ENCODE data around the gene ILKAP.

DNA sequence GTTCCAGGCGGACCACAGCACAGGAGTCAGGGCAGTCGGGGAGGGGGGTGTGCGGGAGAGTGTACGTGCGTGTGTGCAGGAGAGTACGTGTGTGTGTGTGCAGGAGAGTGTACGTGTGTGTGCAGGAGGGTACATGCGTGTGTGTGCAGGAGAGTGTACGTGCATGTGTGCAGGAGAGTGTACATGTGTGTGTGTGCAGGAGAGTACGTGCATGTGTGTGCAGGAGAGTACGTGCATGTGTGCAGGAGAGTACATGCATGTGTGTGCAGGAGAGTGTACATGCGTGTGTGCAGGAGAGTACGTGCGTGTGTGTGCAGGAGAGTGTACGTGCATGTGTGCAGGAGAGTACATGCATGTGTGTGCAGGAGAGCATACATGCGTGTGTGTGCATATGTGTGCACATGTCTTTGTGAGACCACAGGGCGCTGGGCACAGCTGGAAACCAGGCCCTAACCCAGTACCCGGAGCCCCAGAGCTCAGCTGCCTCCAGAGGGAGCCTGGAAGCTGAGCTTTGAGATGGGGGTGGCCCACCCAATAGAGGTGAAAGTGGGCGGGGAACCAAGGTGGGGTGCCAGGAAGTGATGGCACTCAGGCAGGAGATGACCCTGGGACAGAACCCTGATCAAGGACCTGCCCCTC is 78.9 kb downstream of the ILKAP start:
- TF ChIP-seq, protein P1, sequence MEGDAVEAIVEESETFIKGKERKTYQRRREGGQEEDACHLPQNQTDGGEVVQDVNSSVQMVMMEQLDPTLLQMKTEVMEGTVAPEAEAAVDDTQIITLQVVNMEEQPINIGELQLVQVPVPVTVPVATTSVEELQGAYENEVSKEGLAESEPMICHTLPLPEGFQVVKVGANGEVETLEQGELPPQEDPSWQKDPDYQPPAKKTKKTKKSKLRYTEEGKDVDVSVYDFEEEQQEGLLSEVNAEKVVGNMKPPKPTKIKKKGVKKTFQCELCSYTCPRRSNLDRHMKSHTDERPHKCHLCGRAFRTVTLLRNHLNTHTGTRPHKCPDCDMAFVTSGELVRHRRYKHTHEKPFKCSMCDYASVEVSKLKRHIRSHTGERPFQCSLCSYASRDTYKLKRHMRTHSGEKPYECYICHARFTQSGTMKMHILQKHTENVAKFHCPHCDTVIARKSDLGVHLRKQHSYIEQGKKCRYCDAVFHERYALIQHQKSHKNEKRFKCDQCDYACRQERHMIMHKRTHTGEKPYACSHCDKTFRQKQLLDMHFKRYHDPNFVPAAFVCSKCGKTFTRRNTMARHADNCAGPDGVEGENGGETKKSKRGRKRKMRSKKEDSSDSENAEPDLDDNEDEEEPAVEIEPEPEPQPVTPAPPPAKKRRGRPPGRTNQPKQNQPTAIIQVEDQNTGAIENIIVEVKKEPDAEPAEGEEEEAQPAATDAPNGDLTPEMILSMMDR (IDR thresholded peaks at IDR 0.05) = no peak
- TF ChIP-seq POLR2A (IDR thresholded peaks at IDR 0.05) = no peak
